NOMO-1 treated with dmso at 0.1 percent for 144 hours (cell line): ENCODE data around the gene VENTX.

Experiments used
- DNase-seq: peaks from one replicate; lab custom pipeline; 2025; ENCODE audit not compliant: unreplicated experiment; lab: John Stamatoyannopoulos, UW

VENTX gene

GRCh38 chr10:133283931-133284330, 46.3 kb downstream of the VENTX start:
- DNase-seq: no peak

- no peak for DNase-seq
Measured at GRCh38 chr10:133285217-133285616, 47.6 kb downstream of the VENTX start.

DNA sequence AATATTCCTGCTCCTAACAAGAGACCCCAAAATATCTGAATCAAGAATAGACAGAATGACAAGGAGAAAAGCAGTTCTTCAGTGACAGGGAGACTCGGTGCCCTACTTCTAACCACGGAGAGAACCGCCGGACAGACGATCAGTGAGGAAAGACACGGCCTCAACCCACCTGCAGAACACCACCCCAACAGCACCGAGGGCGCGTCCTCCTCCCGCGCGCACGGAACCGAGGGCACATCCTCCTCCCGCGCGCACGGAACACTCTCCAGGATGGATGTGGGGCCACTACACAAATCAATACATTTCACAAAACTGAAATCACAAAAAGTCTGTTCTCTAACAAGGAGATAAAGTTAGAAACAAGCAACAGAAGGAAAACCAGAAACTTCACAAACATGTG, 48.7 kb downstream of the VENTX start:
- no peak for DNase-seq

GRCh38 chr10:133287832-133288500, 50.3 kb downstream of the VENTX start:
- no peak for DNase-seq

- DNase-seq: no peak
Measured at GRCh38 chr10:133289761-133290160, 52.1 kb downstream of the VENTX start.
